B cell (primary cell): ENCODE results near the gene CMTM1. TPM values are rescaled to one million over a fixed set of nuclear protein-coding genes. Genes with fewer than 3 reads are reported as not detected.

ENCODE experiments used
- ATAC-seq: fragments of 200-7000 bp; cut with Tn5 transposase; one replicate; pipeline ENCODE4 v1.10.0; 2021; ENCODE audit warnings: low read depth, mild to moderate bottlenecking, moderate number of reproducible peaks, moderate library complexity
- CTCF ChIA-PET: fragments of 350-600 bp; sonication (Branson Sonifier 250); formaldehyde crosslinking; loops from one replicate; lab custom pipeline; 2021; ENCODE audit warnings: antibody characterized with exemption, inconsistent platforms; lab: Charles Lee
- POLR2A ChIA-PET: fragments of 350-600 bp; sonication (Branson Sonifier 250); formaldehyde crosslinking; loops from one replicate; lab custom pipeline; 2021; ENCODE audit warnings: antibody characterized with exemption; lab: Charles Lee
- DNase-seq: peaks from one replicate; pipeline ENCODE4 v3.0.0; 2013
- H2AFZ ChIP-seq: 2 replicates; pipeline ENCODE4 v1.6.1; 2012; ENCODE audit warnings: mild to moderate bottlenecking, low read depth, low read length; ENCODE audit not compliant: insufficient read depth, poor library complexity, severe bottlenecking
- H3K27ac ChIP-seq, 2 donors: 1 replicate in 1 of 2; 2 replicates in 1 of 2; pipeline ENCODE4 v1.5.1; 2012 to 2013; ENCODE audit warnings: low read length in 2 of 2, mild to moderate bottlenecking in 2 of 2, moderate library complexity in 1 of 2
- H3K27me3 ChIP-seq, 4 experiments: fragments of 200-600 bp in 1 of 4; sonication (generic) in 1 of 4; replicated peaks in 1 of 4; 1 replicate in 2 of 4; 2 replicates in 2 of 4; pipeline versions ENCODE4 v1.6.1 to v1.7.0; 2013 to 2016; ENCODE audit warnings: low read length in 3 of 4, mild to moderate bottlenecking in 2 of 4, mixed read lengths in 1 of 4, moderate library complexity in 1 of 4; ENCODE audit not compliant: insufficient read depth in 4 of 4, control insufficient read depth in 3 of 4; ENCODE audit errors: control extremely low read depth in 1 of 4
- H3K36me3 ChIP-seq, 2 experiments: replicated peaks in 1 of 2; 1 replicate in 1 of 2; 2 replicates in 1 of 2; pipeline versions ENCODE4 v1.6.1 to v1.7.1; 2013; ENCODE audit warnings: low read length in 1 of 2; ENCODE audit not compliant: insufficient read depth in 2 of 2, control insufficient read depth in 1 of 2; ENCODE audit errors: control extremely low read depth in 1 of 2, extremely low read depth in 1 of 2
- H3K4me1 ChIP-seq, 2 donors: fragments of 200-600 bp in 1 of 2; sonication (generic) in 1 of 2; 1 replicate in 1 of 2; 2 replicates in 1 of 2; pipeline versions ENCODE4 v1.5.1 to v1.6.1; 2013 to 2017; ENCODE audit warnings: low read length in 2 of 2; ENCODE audit not compliant: control insufficient read depth in 2 of 2, insufficient read depth in 2 of 2
- H3K4me2 ChIP-seq: replicated peaks from 2 replicates; pipeline ENCODE3; 2012; ENCODE audit warnings: mild to moderate bottlenecking, low read depth, low read length; ENCODE audit not compliant: poor library complexity, severe bottlenecking
- H3K4me3 ChIP-seq, 5 experiments: fragments of 200-600 bp in 1 of 5; sonication (generic) in 1 of 5; 1 replicate in 3 of 5; 2 replicates in 2 of 5; pipeline versions ENCODE4 v1.5.1 to v1.7.0; 2011 to 2016; ENCODE audit warnings: low read length in 4 of 5, mild to moderate bottlenecking in 4 of 5, low read depth in 2 of 5, control low read depth in 1 of 5, moderate library complexity in 1 of 5; ENCODE audit not compliant: insufficient read depth in 1 of 5; ENCODE audit errors: control extremely low read depth in 1 of 5, extremely low read depth in 1 of 5
- H3K79me2 ChIP-seq: fragments of 200-600 bp; sonication (generic); one replicate; pipeline ENCODE4 v1.6.0; 2016; ENCODE audit warnings: low read length; ENCODE audit not compliant: control insufficient read depth, insufficient read depth
- H3K9ac ChIP-seq: fragments of 200-600 bp; sonication (generic); 2 replicates; pipeline ENCODE4 v1.6.1; 2017; ENCODE audit warnings: mild to moderate bottlenecking, low read length, moderate library complexity
- H3K9me3 ChIP-seq, 3 donors: one replicate each; pipeline versions ENCODE4 v1.6.1 to v1.7.1; 2013; ENCODE audit warnings: low read length in 2 of 3; ENCODE audit not compliant: control insufficient read depth in 2 of 3, insufficient read depth in 1 of 3; ENCODE audit errors: control extremely low read depth in 1 of 3
- H4K20me1 ChIP-seq: 2 replicates; pipeline ENCODE4 v1.6.0; 2012; ENCODE audit warnings: mild to moderate bottlenecking, low read length; ENCODE audit not compliant: insufficient read depth, control insufficient read depth, poor library complexity, severe bottlenecking
- H3K27ac Mint-ChIP-seq: one replicate; pipeline ENCODE4 v1.8.0; 2021; ENCODE audit warnings: mixed read lengths
- H3K27me3 Mint-ChIP-seq: one replicate; pipeline ENCODE4 v1.8.0; 2021; ENCODE audit warnings: mixed read lengths
- H3K4me1 Mint-ChIP-seq: one replicate; pipeline ENCODE4 v1.8.0; 2021; ENCODE audit warnings: mixed read lengths
- H3K4me3 Mint-ChIP-seq: one replicate; pipeline ENCODE4 v1.8.0; 2021; ENCODE audit warnings: mixed read lengths
- H3K9me3 Mint-ChIP-seq: one replicate; pipeline ENCODE4 v1.8.0; 2022; ENCODE audit warnings: mixed read lengths; ENCODE audit not compliant: insufficient read depth
- CTCF ChIP-seq: fragments of 200-600 bp; IDR thresholded peaks from one replicate; pipeline ENCODE4 v1.8.0; 2022; ENCODE audit warnings: antibody characterized with exemption, mild to moderate bottlenecking
- WGBS: methylation state at CpG from one replicate; pipeline ENCODE4 v1.1.5; 2013; ENCODE audit warnings: missing lambda C conversion rate; ENCODE audit not compliant: insufficient coverage; 5-methylcytosine and 5-hydroxymethylcytosine counted together
- intact Hi-C: fragments of 100-400 bp; cut with micrococcal nuclease; formaldehyde crosslinking; loops from one replicate; pipeline ENCODE4 v1.10.0; 2022
- polyA plus RNA-seq: library from polyadenylated mRNA; depleted of rRNA; stranded (reverse); fragments of >200 nt; gene quantifications from 2 replicates; pipeline ENCODE4 v1.2.3, GENCODE V29; 2012
- total RNA-seq, 2 donors: library from RNA; stranded (reverse); fragments of 120-200 nt in 1 of 2; gene quantifications; 1 replicate in 1 of 2; 2 replicates in 1 of 2; pipeline versions ENCODE4 v1.2.3 to v1.2.4, GENCODE V29; 2013 to 2022

CMTM1 gene
- total and polyA plus RNA-seq, 2 donors (not counting 1 experiment from before 2014, with no cell fraction given): 1.6 to 5.9 TPM

GRCh38 chr16:66520406-66521170, 45.7 kb upstream of the CMTM1 start:
- intact Hi-C loops: no loop called here

More at GRCh38 chr16:66520406-66521170, 45.7 kb upstream of the CMTM1 start:
- Histone ChIP-seq H3K27ac (peak overlapping the region in 1 of 2 donors; percentile 2), H3K79me2 (peaks cover 4% of the 10 kb centered on the region), H3K4me2 (peak overlapping the region; percentile 84), H3K4me1 (peaks cover 90 to 92% of the 10 kb centered on the region in 2 donors), H3K36me3 (no peaks in the 10 kb centered on the region), H3K9me3 (no peaks in the 10 kb centered on the region), H3K9ac (no peak overlapping the region), H3K4me3 (no peak overlapping the region), H3K27me3 (no peaks in the 10 kb centered on the region), H4K20me1 (peaks cover 7% of the 10 kb centered on the region), H2AFZ (no peak overlapping the region)
- Mint-ChIP-seq H3K4me1 (peaks cover 93% of the 10 kb centered on the region), H3K27ac (peak overlapping the region; percentile 77), H3K9me3 (no peaks in the 10 kb centered on the region), H3K4me3 (peak overlapping the region; percentile 79), H3K27me3 (no peaks in the 10 kb centered on the region)
- CTCF ChIA-PET: interaction anchor here (1.4 to 6.5 kb wide), 7 partner anchors 9 to 114 kb away, joined by 3 to 46 read pairs (median 7); partner anchors contain the start of genes CKLF and TK2
- ATAC-seq (no peak), DNase-seq (peak; percentile 57)
- POLR2A ChIA-PET: interaction anchor here (1.1 to 1.2 kb wide), 3 partner anchors 16 to 32 kb away, joined by 3 to 5 read pairs (median 4); partner anchors contain the start of gene CKLF
- 60% methylated on average over 10 of the region's 14 CpGs for WGBS
- TF ChIP-seq CTCF: no peak
